GM23338 (cell line): ENCODE measurements around the gene SH3GL3. TPM values are rescaled to one million over a fixed set of nuclear protein-coding genes. Genes with fewer than 3 reads are reported as not detected.

ENCODE experiments used
- ATAC-seq: fragments of 200-7000 bp; cut with Tn5 transposase; 3 replicates; pipeline ENCODE4 v1.9.1; 2020
- DNase-seq: peaks from one replicate; pipeline ENCODE4 v3.0.0-alpha.2; 2015; ENCODE audit warnings: low spot score
- H2AFZ ChIP-seq: fragments of 200-600 bp; sonication (generic); 2 replicates; pipeline ENCODE4 v1.8.0; 2016; ENCODE audit warnings: antibody characterized with exemption, mild to moderate bottlenecking, moderate library complexity
- H3F3A ChIP-seq: fragments of 200-600 bp; sonication (generic); replicated peaks from 2 replicates; pipeline ENCODE4 v1.8.0; 2017; ENCODE audit warnings: antibody characterized with exemption, mixed run types, low read depth
- H3K27ac ChIP-seq: fragments of 200-600 bp; sonication (generic); 2 replicates; pipeline ENCODE4 v1.6.1; 2016; ENCODE audit warnings: low read depth
- H3K27me3 ChIP-seq: fragments of 200-600 bp; sonication (generic); 2 replicates; pipeline ENCODE4 v1.8.0; 2016; ENCODE audit warnings: mild to moderate bottlenecking, mixed run types, moderate library complexity; ENCODE audit not compliant: insufficient read depth
- H3K36me3 ChIP-seq: fragments of 200-600 bp; sonication (generic); 2 replicates; pipeline ENCODE4 v1.8.0; 2016; ENCODE audit warnings: mild to moderate bottlenecking; ENCODE audit not compliant: insufficient read depth
- H3K4me1 ChIP-seq: fragments of 200-600 bp; sonication (generic); 2 replicates; pipeline ENCODE4 v1.8.0; 2016; ENCODE audit warnings: mild to moderate bottlenecking, moderate library complexity; ENCODE audit not compliant: insufficient read depth
- H3K4me2 ChIP-seq: fragments of 200-600 bp; sonication (generic); 2 replicates; pipeline ENCODE4 v1.7.1; 2017; ENCODE audit warnings: mixed run types
- H3K4me3 ChIP-seq: fragments of 200-600 bp; sonication (generic); 2 replicates; pipeline ENCODE4 v1.6.1; 2016; ENCODE audit warnings: mixed run types
- H3K79me2 ChIP-seq: fragments of 200-600 bp; sonication (generic); replicated peaks from 2 replicates; pipeline ENCODE4 v1.8.0; 2017; ENCODE audit warnings: mild to moderate bottlenecking; ENCODE audit not compliant: insufficient read depth
- H3K9me2 ChIP-seq: fragments of 200-600 bp; sonication (generic); 2 replicates; pipeline ENCODE4 v1.8.0; 2017; ENCODE audit not compliant: insufficient read depth
- H4K20me1 ChIP-seq: fragments of 200-600 bp; sonication (generic); replicated peaks from 2 replicates; pipeline ENCODE4 v1.8.0; 2017; ENCODE audit warnings: mild to moderate bottlenecking; ENCODE audit not compliant: insufficient read depth
- H3K27ac Mint-ChIP-seq: 2 replicates; pipeline ENCODE4 v1.8.0; 2020; ENCODE audit warnings: inconsistent platforms, mild to moderate bottlenecking, moderate library complexity, mixed read lengths
- H3K27me3 Mint-ChIP-seq: 3 replicates; pipeline ENCODE4 v1.8.0; 2022; ENCODE audit warnings: low read depth, mild to moderate bottlenecking, moderate library complexity, mixed read lengths, inconsistent platforms; ENCODE audit not compliant: insufficient read depth, poor library complexity
- H3K36me3 Mint-ChIP-seq: 3 replicates; pipeline ENCODE4 v1.8.0; 2021; ENCODE audit warnings: low read depth, mild to moderate bottlenecking, inconsistent platforms, moderate library complexity, mixed read lengths
- H3K4me1 Mint-ChIP-seq: 3 replicates; pipeline ENCODE4 v1.8.0; 2020; ENCODE audit warnings: mild to moderate bottlenecking, inconsistent platforms, mixed read lengths
- H3K4me3 Mint-ChIP-seq: 3 replicates; pipeline ENCODE4 v1.8.0; 2021; ENCODE audit warnings: moderate library complexity, mild to moderate bottlenecking, inconsistent platforms, mixed read lengths
- H3K9me3 Mint-ChIP-seq: 3 replicates; pipeline ENCODE4 v1.8.0; 2020; ENCODE audit warnings: moderate library complexity, mild to moderate bottlenecking, inconsistent platforms, mixed read lengths
- EZH2 ChIP-seq: fragments of 200-600 bp; sonication (generic); IDR thresholded peaks from one replicate; pipeline ENCODE4 v1.8.0; 2017; ENCODE audit warnings: antibody characterized with exemption, mild to moderate bottlenecking, low read depth; ENCODE audit not compliant: unreplicated experiment
- EZH2phosphoT487 ChIP-seq: fragments of 200-600 bp; sonication (generic); IDR thresholded peaks from one replicate; pipeline ENCODE4 v1.8.1; 2018; ENCODE audit warnings: antibody characterized with exemption; ENCODE audit not compliant: unreplicated experiment
- JUNB ChIP-seq: IDR thresholded peaks from one replicate; pipeline ENCODE4 v1.6.1; 2016; ENCODE audit warnings: antibody characterized with exemption; ENCODE audit not compliant: unreplicated experiment
- NANOG ChIP-seq: IDR thresholded peaks from 2 replicates; pipeline ENCODE4 v1.6.1; 2016; ENCODE audit warnings: antibody characterized with exemption, borderline replicate concordance
- POLR2AphosphoS5 ChIP-seq: IDR thresholded peaks from 2 replicates; pipeline ENCODE4 v1.6.1; 2016; ENCODE audit warnings: antibody characterized with exemption, low read depth
- REST ChIP-seq: IDR thresholded peaks from one replicate; pipeline ENCODE4 v1.6.1; 2018; ENCODE audit warnings: antibody characterized with exemption; ENCODE audit not compliant: unreplicated experiment
- ZNF462 ChIP-seq: fragments of 250-450 bp; sonication (Bioruptor Pico); IDR thresholded peaks from 2 replicates; pipeline ENCODE4 v1.5.0; 2020; ENCODE audit warnings: mild to moderate bottlenecking, moderate library complexity
- polyA plus RNA-seq: library from polyadenylated mRNA; unstranded; fragments of >200 nt; fragmentation: Nextera tagmentation; extraction: Ambion mirVana; gene quantifications from 2 replicates; pipeline ENCODE4 v1.2.1, GENCODE V29; 2016
- total RNA-seq: library from RNA; depleted of rRNA; stranded (reverse); fragments of >200 nt; shearing (Covaris generic); gene quantifications from 2 replicates; pipeline ENCODE4 v1.2.3, GENCODE V29; 2014

SH3GL3 gene
- total and polyA plus RNA-seq, 2 experiments from 2014 or later, result 15.9 to 21.1 TPM

GRCh38 chr15:83656192-83656591, 209.1 kb downstream of the SH3GL3 start (continued):
- no peak for TF ChIP-seq ZNF462
- no peak for TF ChIP-seq NANOG
- no peak for TF ChIP-seq EZH2phosphoT487
- TF ChIP-seq JUNB, result no peak
- no peak for TF ChIP-seq EZH2
- TF ChIP-seq POLR2AphosphoS5, result no peak

GRCh38 chr15:83656943-83657528, 209.9 kb downstream of the SH3GL3 start:
- Mint-ChIP-seq H3K27ac (no peak overlapping the region), H3K4me3 (no peak overlapping the region), H3K9me3 (no peaks in the 10 kb centered on the region), H3K36me3 (no peaks in the 10 kb centered on the region; the same call in 2 of the 3 replicates), H3K27me3 (peaks cover 30% of the 10 kb centered on the region), H3K4me1 (peaks cover 6% of the 10 kb centered on the region)
- no peak overlapping the region for H3K4me3 ChIP-seq
- no peak overlapping the region for H3K27ac ChIP-seq
- H3K4me2 ChIP-seq, result no peak overlapping the region
- peaks cover 39% of the 10 kb centered on the region for H3K27me3 ChIP-seq
- DNase-seq (no peak), ATAC-seq (no peak)
- H4K20me1 ChIP-seq, result no peaks in the 10 kb centered on the region
- peaks cover 4% of the 10 kb centered on the region; the same call in 1 of the 2 replicates for H3K4me1 ChIP-seq
- H3K36me3 ChIP-seq, result no peaks in the 10 kb centered on the region; the same call in 1 of the 2 replicates
- H2AFZ ChIP-seq, result no peak overlapping the region
- no peaks in the 10 kb centered on the region for H3K9me2 ChIP-seq
- H3K79me2 ChIP-seq, result no peaks in the 10 kb centered on the region
- H3F3A ChIP-seq, result 0 out of 2 replicates have a peak, but pooled peaks cover 4% of the 10 kb centered on the region
- TF ChIP-seq JUNB (no peak), REST (no peak)
